Measurements from ENCODE around the gene RPS18. TPM values are rescaled to one million over a fixed set of nuclear protein-coding genes. Genes with fewer than 3 reads are reported as not detected.

Gene RPS18
- total RNA-seq, 4 donors from 2014 or later: 1,955 to 5,522 (median 4,042) TPM

DNA sequence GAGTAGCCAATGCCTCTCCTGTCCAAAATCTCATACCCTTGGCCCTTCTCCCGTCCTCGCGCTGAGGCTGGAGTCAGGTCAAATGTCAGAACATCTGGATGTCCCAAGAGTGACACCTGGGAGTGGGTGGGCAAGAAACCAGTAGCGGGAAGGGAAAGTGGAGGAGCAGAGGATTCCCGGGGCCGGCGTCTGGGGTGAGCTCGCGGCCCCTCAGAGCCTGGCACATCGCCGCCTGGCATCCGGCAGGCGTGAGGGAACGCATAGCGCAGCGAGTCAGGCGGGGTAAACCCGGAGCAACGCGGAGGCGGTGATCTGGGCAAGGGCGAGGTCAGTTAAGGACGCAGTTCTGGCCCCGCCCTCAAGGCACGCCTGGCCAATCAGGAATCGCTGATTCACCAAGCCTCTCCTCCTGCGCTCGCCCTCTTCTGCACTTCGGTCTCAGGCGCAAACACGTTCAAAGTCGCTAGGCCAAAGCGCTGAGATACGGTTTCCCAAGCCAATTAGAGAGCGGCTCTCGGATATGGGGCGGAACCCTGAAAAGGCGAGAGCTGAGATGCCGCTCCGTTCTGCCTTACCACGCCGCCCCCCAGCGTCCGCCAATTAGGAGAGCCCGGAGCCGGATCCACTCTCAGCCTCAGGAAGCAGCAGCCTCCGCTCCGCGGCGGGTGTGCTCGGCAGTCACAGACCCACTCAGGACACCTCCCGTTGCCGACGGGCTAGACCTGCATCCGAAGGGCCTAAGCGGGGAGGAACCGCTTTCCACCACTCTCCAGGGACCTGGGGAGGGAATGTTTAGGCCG, 22.7 kb upstream of the RPS18 start:
- Histone ChIP-seq H3K4me3 (peak overlapping the region; percentile 38 to 74 (median 64)), H3K27ac (peak overlapping the region; percentile 92 to 99 (median 98)), H3K4me1 (peaks cover 13 to 32% (median 23%) of the 10 kb centered on the region in 3 donors), H3K9me3 (no peaks in the 10 kb centered on the region), H3K36me3 (peaks cover 0 to 19% (median 0%) of the 10 kb centered on the region in 3 donors), H3K27me3 (peaks cover 0 to 3% (median 0%) of the 10 kb centered on the region in 4 donors)
- TF ChIP-seq POLR2A (IDR thresholded peaks at IDR 0.05) (peak in 2 of 4 donors; percentile 79 to 85), CTCF (IDR thresholded peaks at IDR 0.05) (peak in 2 of 6 experiments; percentile 7 to 20)
- peak; percentile 88 for DNase-seq
- 0 to 1% methylated on average over 28 to 35 of the region's 58 CpGs for WGBS, 2 donors
- intact Hi-C loops (cut with DNase I): loop anchor here (5.0 kb wide), 2 partner anchors 87 to 127 kb away; no protein-coding TSS in a partner anchor

DNA sequence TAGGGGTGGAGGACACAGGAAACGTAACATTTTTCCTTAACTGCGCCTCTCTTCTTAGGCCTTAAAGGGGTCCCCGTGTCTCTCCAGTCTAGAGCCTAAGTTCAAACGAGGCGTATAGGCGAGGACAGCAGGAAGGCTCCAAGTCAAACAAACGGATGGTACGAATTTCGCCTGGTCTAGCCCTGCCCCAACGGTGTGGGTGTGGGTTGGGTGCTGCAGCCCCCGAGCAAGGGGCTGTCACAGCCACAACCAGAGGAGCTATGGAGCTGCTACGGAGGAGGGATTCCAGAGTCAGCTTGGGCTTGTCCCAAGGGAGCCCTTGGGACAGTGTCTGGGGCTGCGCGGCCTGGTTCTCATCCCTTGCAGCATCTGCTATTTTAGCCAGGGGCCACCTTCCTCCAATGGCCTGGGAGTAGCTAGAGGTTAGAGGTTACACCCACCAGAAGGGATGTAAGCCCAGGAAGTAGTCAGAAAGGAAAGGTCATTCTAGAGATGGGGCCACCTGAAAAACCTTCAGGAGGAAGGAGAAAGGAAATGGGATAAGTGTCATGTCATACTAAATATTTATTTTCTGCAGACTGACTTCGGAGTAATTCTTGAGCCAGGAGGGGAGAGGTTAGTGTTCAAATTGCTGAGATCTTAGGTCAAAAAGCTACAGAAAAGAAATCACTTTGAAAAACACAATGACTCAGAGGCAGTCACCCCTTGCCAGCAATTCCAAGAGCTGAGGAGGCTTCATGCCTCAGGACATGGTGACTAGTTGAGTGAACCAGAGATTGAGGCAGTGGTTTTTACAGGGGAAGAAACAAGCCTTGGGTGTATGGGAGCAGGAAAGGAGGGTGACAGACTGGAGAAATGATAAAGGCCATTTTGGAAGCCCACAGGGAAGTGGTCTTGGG, 21.9 kb upstream of the RPS18 start:
- Histone ChIP-seq H3K27ac (peak overlapping the region; percentile 92 to 99 (median 98)), H3K4me3 (peak overlapping the region; percentile 38 to 74 (median 64)), H3K4me1 (peaks cover 13 to 32% (median 23%) of the 10 kb centered on the region in 3 donors), H3K27me3 (peaks cover 0 to 3% (median 0%) of the 10 kb centered on the region in 4 donors), H3K36me3 (peaks cover 0 to 19% (median 0%) of the 10 kb centered on the region in 3 donors), H3K9me3 (no peaks in the 10 kb centered on the region)
- WGBS, 2 donors: 9 to 11% methylated on average over 4 to 5 of the region's 15 CpGs
- intact Hi-C loops (cut with DNase I): loop anchor here (5.0 kb wide), 2 partner anchors 88 to 128 kb away; no protein-coding TSS in a partner anchor
- DNase-seq: no peak
- TF ChIP-seq CTCF (IDR thresholded peaks at IDR 0.05) (no peak), POLR2A (IDR thresholded peaks at IDR 0.05) (no peak)

DNA sequence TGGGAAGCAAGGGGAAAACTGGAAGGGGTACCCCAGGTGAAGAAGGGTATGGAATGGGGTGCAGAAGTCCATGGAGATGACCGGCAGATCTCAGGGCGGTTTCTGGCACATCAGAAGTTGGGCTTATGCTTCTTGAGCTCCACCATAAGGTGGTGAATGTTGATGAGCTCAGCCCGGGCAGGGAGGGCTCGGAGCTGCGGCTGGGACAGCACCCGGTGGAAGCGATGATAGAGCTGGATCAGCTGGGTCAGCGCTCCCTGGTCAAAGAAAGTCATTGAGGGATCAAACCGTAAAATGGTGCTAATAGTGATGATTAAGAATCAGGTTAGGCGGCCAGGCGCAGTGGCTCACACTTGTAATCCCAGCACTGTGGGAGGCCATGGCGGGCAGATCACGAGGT, 21.1 kb upstream of the RPS18 start:
- Histone ChIP-seq H3K27me3 (peaks cover 0 to 3% (median 0%) of the 10 kb centered on the region in 4 donors), H3K4me1 (peaks cover 13 to 32% (median 23%) of the 10 kb centered on the region in 3 donors), H3K9me3 (no peaks in the 10 kb centered on the region), H3K36me3 (peaks cover 0 to 19% (median 0%) of the 10 kb centered on the region in 3 donors), H3K27ac (peak overlapping the region; percentile 92 to 99 (median 98)), H3K4me3 (no peak overlapping the region)
- no peak for DNase-seq
- intact Hi-C loops (cut with DNase I): no loop called here
- 88 to 95% methylated on average over 13 of the region's 13 CpGs for WGBS, 2 donors
- no peak for TF ChIP-seq POLR2A (IDR thresholded peaks at IDR 0.05)
- no peak for TF ChIP-seq CTCF (IDR thresholded peaks at IDR 0.05)

GRCh38 chr6:33251395-33252012, 20.4 kb upstream of the RPS18 start:
- no peak overlapping the region for H3K27ac ChIP-seq
- intact Hi-C loops (cut with DNase I): no loop called here
- H3K9me3 ChIP-seq: no peaks in the 10 kb centered on the region
- no peak for DNase-seq
- 73 to 75% methylated on average over 6 of the region's 6 CpGs for WGBS, 2 donors
- H3K4me1 ChIP-seq: peaks cover 13 to 32% (median 23%) of the 10 kb centered on the region in 3 donors
- TF ChIP-seq CTCF (IDR thresholded peaks at IDR 0.05) (no peak), POLR2A (IDR thresholded peaks at IDR 0.05) (no peak)
- H3K4me3 ChIP-seq: no peak overlapping the region
- H3K36me3 ChIP-seq: peaks cover 0 to 19% (median 0%) of the 10 kb centered on the region in 3 donors
- H3K27me3 ChIP-seq: no peaks in the 10 kb centered on the region

Measured in esophagus squamous epithelium (tissue), 5 donors.